Esophagus squamous epithelium (tissue), 5 donors: Measurements from ENCODE around the gene ZCCHC24. TPM values are rescaled to one million over a fixed set of nuclear protein-coding genes. Genes with fewer than 3 reads are reported as not detected.

Experiments used
- DNase-seq: peaks from one replicate; lab custom pipeline; 2025; lab: John Stamatoyannopoulos, UW
- H3K27ac ChIP-seq, 4 donors: fragments of 200-600 bp; sonication (generic); one replicate each; pipeline ENCODE4 v1.5.1; 2016 to 2019; ENCODE audit warnings: mild to moderate bottlenecking in 1 of 4
- H3K27me3 ChIP-seq, 4 donors: fragments of 200-600 bp; sonication (generic); 1 replicate in 3 of 4; 2 replicates in 1 of 4; pipeline versions ENCODE4 v1.5.1 to v1.6.0; 2017 to 2021; ENCODE audit warnings: antibody characterized with exemption in 1 of 4
- H3K36me3 ChIP-seq, 3 donors: fragments of 200-600 bp; sonication (generic); one replicate each; pipeline ENCODE4 v1.5.1; 2016 to 2019
- H3K4me1 ChIP-seq, 3 donors: fragments of 200-600 bp; sonication (generic); one replicate each; pipeline ENCODE4 v1.5.1; 2017 to 2019
- H3K4me3 ChIP-seq, 4 donors: fragments of 200-600 bp; sonication (generic); 1 replicate in 3 of 4; 2 replicates in 1 of 4; pipeline ENCODE4 v1.5.1; 2016 to 2019; ENCODE audit warnings: mild to moderate bottlenecking in 2 of 4, moderate library complexity in 1 of 4
- H3K9me3 ChIP-seq, 3 donors: fragments of 200-600 bp; sonication (generic); one replicate each; pipeline ENCODE4 v1.5.1; 2016 to 2019
- POLR2A ChIP-seq, 4 donors: fragments of 450-650 bp; IDR thresholded peaks; one replicate each; pipeline ENCODE4 v1.6.1; 2017; ENCODE audit warnings: antibody characterized with exemption in 4 of 4, mild to moderate bottlenecking in 4 of 4, moderate library complexity in 3 of 4
- WGBS, 2 donors: methylation state at CpG; one replicate each; pipeline ENCODE4 v1.1.5; 2018; 5-methylcytosine and 5-hydroxymethylcytosine counted together
- intact Hi-C: fragments of 100-400 bp; cut with DNase I; formaldehyde crosslinking; loops from one replicate; pipeline ENCODE4 v1.15.0; 2022
- total RNA-seq, 4 donors: library from RNA; depleted of rRNA; stranded (reverse); fragments of >200 nt; gene quantifications; one replicate each; pipeline ENCODE4 v1.1.0, GENCODE V29; 2016
- TF ChIP-seq, protein P1 (sequence below), 6 experiments: fragments of 450-650 bp in 4 of 6; fragments of 200-600 bp in 2 of 6; sonication (generic) in 2 of 6; IDR thresholded peaks; one replicate each; pipeline ENCODE4 v1.5.1; 2016 to 2019; ENCODE audit warnings: antibody characterized with exemption in 6 of 6, mild to moderate bottlenecking in 4 of 6, moderate library complexity in 4 of 6
- donor health status: DM: yes; HTN: yes; CAD: no.

The ZCCHC24 gene
- total RNA-seq, 4 donors from 2014 or later = 2.2 to 26.1 (median 6.4) TPM

DNA sequence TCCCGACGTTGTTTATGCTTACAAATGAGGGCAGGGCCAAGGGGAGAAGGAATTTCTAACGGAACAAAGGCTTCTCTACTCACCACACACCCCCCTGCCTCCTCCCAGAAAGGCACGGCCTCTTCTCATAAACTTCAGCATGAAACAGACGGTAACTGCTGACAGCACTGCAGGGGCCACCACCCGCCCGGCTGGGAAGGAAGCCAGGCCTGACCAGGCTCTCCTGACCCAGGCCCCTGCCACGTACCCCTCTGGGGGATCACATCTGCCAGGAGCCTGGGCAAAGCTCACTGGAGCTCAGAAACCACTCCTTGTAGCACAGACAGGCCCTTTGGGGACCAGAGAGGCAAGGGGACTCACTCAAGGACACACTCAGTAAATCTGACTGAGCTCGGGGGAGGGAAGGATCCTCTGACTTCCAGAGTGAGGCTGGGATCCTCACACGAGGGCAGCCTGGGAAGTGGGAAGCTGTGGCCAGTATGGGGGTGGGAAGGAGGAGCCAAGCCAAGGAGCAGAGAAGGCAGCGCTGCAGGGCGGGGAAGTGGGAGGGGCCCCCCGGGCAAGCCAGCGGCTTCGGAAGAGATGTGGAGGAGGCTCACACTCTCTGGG lies 46.1 kb downstream of the ZCCHC24 start:
- intact Hi-C loops = no loop called here
- peak in 1 of 4 donors; percentile 12 for TF ChIP-seq POLR2A (IDR thresholded peaks at IDR 0.05)
- TF ChIP-seq, protein P1, sequence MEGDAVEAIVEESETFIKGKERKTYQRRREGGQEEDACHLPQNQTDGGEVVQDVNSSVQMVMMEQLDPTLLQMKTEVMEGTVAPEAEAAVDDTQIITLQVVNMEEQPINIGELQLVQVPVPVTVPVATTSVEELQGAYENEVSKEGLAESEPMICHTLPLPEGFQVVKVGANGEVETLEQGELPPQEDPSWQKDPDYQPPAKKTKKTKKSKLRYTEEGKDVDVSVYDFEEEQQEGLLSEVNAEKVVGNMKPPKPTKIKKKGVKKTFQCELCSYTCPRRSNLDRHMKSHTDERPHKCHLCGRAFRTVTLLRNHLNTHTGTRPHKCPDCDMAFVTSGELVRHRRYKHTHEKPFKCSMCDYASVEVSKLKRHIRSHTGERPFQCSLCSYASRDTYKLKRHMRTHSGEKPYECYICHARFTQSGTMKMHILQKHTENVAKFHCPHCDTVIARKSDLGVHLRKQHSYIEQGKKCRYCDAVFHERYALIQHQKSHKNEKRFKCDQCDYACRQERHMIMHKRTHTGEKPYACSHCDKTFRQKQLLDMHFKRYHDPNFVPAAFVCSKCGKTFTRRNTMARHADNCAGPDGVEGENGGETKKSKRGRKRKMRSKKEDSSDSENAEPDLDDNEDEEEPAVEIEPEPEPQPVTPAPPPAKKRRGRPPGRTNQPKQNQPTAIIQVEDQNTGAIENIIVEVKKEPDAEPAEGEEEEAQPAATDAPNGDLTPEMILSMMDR (IDR thresholded peaks at IDR 0.05) = no peak
- Histone ChIP-seq H3K36me3 (peaks cover 0 to under 1% (median 0%) of the 10 kb centered on the region in 3 donors), H3K9me3 (no peaks in the 10 kb centered on the region), H3K27ac (peak overlapping the region in 3 of 4 donors; percentile 63 to 92 (median 87)), H3K27me3 (no peaks in the 10 kb centered on the region), H3K4me3 (peak overlapping the region in 1 of 4 donors; percentile 19), H3K4me1 (peaks cover 5 to 76% (median 41%) of the 10 kb centered on the region in 3 donors)
- DNase-seq = no peak
- WGBS, 2 donors = 25 to 35% methylated on average over 9 to 10 of the region's 15 CpGs

DNA sequence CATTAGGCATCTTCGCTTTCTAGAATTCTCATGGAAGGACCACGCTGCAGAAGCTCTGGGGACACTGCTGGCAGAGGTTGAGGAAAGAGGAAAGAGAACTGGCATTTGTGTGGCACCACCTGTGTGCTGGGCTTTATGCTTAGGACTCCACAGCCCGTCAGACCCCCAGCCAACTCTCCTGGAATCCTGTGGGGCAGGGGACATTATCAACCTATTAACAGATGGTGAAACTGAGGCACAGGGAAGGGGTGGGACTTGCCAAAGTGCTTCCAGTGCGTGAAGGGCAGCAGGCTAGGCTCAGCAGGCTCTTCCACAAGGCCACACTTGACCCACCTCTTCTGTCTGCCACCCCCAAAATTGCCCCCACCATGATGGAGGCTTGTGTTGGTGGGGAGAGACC lies 46.8 kb downstream of the ZCCHC24 start:
- H3K36me3 ChIP-seq = peaks cover 0 to 7% (median 0%) of the 10 kb centered on the region in 3 donors
- intact Hi-C loops = no loop called here
- H3K4me1 ChIP-seq = peaks cover 12 to 70% (median 34%) of the 10 kb centered on the region in 3 donors
- peak overlapping the region in 3 of 4 donors; percentile 63 to 92 (median 87) for H3K27ac ChIP-seq
- H3K9me3 ChIP-seq = no peaks in the 10 kb centered on the region
- no peaks in the 10 kb centered on the region for H3K27me3 ChIP-seq
- WGBS, 2 donors = 76 to 84% methylated on average over 3 to 4 of the region's 4 CpGs
- H3K4me3 ChIP-seq = no peak overlapping the region
- DNase-seq = no peak
- TF ChIP-seq POLR2A (IDR thresholded peaks at IDR 0.05) = no peak
- TF ChIP-seq, protein P1 (IDR thresholded peaks at IDR 0.05) = no peak

DNA sequence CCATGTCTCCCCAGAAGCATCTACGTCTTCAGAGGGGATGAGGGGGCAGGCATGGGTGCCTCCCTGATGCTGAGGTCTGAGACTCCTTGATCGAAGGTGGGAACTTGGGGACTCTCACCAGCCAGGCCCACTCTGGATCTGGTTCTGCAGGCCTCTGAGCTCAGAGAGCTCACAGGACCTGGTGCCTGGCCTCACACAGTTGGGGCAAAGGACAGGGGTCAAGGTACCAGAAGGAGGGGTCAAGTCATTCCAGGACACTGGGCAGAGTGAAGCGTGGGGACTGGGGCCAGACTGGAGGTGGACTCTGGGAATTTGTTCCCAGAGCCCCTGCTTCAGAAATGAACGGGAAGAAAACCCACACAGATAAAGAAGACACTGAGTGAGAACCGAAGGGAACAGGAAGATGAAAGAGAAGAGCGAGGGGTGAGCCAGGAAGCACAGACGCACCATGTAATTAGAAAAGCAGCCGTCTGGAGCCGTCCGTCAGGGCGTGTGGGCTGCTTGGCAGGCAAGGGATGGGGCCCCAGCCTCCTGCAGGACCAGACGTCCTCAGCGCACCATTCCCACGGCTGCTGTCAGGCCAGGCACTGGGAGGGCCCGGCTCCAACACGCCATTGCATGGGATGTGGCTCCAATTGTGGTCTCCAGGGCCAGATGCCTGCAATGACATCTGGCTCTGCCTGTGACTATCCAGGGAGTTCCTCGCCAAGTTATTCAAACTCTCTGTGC lies 47.7 kb downstream of the ZCCHC24 start:
- Histone ChIP-seq H3K4me1 (peaks cover 14 to 61% (median 26%) of the 10 kb centered on the region in 3 donors), H3K27me3 (no peaks in the 10 kb centered on the region), H3K27ac (peak overlapping the region in 3 of 4 donors; percentile 58 to 92 (median 87)), H3K36me3 (peaks cover 0 to 14% (median 0%) of the 10 kb centered on the region in 3 donors), H3K9me3 (no peaks in the 10 kb centered on the region), H3K4me3 (no peak overlapping the region)
- DNase-seq = no peak
- TF ChIP-seq, protein P1 (IDR thresholded peaks at IDR 0.05) = no peak
- no peak for TF ChIP-seq POLR2A (IDR thresholded peaks at IDR 0.05)
- intact Hi-C loops = no loop called here
- 58 to 70% methylated on average over 11 to 15 of the region's 17 CpGs for WGBS, 2 donors

DNA sequence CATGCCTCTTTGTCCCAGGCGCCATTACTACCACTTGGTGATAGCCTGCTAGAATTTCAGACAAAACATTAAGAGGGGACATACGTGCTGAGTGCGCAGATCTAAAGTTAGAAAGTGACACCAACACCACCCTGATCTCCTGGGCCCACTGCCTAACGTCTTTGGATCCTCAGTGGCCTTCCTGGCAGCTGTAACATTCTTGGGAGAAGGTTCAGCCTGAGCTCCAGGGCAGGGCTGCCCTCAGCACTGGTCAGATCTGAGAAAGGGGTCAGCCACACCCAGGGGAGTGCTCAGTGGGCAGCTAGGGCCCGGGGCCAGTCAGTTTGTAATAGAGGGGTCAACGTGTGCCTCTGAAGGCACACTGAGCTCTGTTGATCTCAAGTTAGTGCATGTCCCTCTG lies 48.4 kb downstream of the ZCCHC24 start:
- peaks cover 0 to 14% (median 0%) of the 10 kb centered on the region in 3 donors for H3K36me3 ChIP-seq
- no peaks in the 10 kb centered on the region for H3K27me3 ChIP-seq
- peaks cover 17 to 54% (median 23%) of the 10 kb centered on the region in 3 donors for H3K4me1 ChIP-seq
- TF ChIP-seq, protein P1 (IDR thresholded peaks at IDR 0.05) = no peak
- TF ChIP-seq POLR2A (IDR thresholded peaks at IDR 0.05) = no peak
- H3K4me3 ChIP-seq = no peak overlapping the region
- DNase-seq = no peak
- intact Hi-C loops = no loop called here
- WGBS, 2 donors = 71 to 82% methylated on average over 3 to 6 of the region's 6 CpGs
- H3K27ac ChIP-seq = peak overlapping the region in 3 of 4 donors; percentile 58 to 92 (median 87)
- H3K9me3 ChIP-seq = no peaks in the 10 kb centered on the region

DNA sequence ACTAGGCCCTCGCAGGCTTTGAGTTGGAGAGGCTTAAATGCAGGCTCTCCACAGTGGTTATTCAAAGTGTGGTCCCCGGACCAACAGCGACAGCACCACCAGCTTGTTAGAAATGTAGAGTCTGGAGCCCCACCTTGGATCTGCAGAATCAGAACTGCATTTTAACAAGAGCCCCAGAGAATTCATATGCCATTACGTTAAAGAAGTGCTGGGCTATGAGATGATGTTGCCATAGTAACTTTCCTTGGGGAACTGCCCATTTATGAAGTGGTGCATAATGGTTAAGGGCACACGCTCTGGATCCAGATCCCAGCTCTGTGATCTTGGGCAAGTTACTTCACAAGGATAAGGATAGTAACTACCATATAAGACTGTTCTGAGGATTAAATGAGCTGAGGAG lies 48.9 kb downstream of the ZCCHC24 start:
- peak overlapping the region in 2 of 4 donors; percentile 87 to 92 for H3K27ac ChIP-seq

More for the DNA sequence above, 48.9 kb downstream of the ZCCHC24 start:
- H3K4me3 ChIP-seq = no peak overlapping the region
- TF ChIP-seq, protein P1 (IDR thresholded peaks at IDR 0.05) = no peak
- no peak for TF ChIP-seq POLR2A (IDR thresholded peaks at IDR 0.05)
- H3K27me3 ChIP-seq = no peaks in the 10 kb centered on the region
- 75 to 80% methylated on average over 4 to 5 of the region's 5 CpGs for WGBS, 2 donors
- DNase-seq = no peak
- no peaks in the 10 kb centered on the region for H3K9me3 ChIP-seq
- peaks cover 18 to 48% (median 22%) of the 10 kb centered on the region in 3 donors for H3K4me1 ChIP-seq
- peaks cover 0 to 14% (median 0%) of the 10 kb centered on the region in 3 donors for H3K36me3 ChIP-seq
- intact Hi-C loops = no loop called here
